WERI-Rb-1 (cell line): ENCODE data around the gene TUBGCP3.

Source experiments
- DNase-seq: peaks from one replicate; pipeline ENCODE4 v3.0.0-alpha.2; 2020
- H3K27ac ChIP-seq: fragments of 250-450 bp; sonication (Bioruptor Pico); 2 replicates; pipeline ENCODE4 v1.5.1; 2020; ENCODE audit warnings: mild to moderate bottlenecking, moderate library complexity
- H3K27me3 ChIP-seq: fragments of 250-450 bp; sonication (Bioruptor Pico); 2 replicates; pipeline ENCODE4 v1.5.1; 2021; ENCODE audit warnings: mild to moderate bottlenecking, low read depth, moderate library complexity; ENCODE audit not compliant: insufficient read depth, severe bottlenecking
- H3K36me3 ChIP-seq: fragments of 250-450 bp; sonication (Bioruptor Pico); 2 replicates; pipeline ENCODE4 v1.5.1; 2020; ENCODE audit warnings: mild to moderate bottlenecking, moderate library complexity
- H3K4me3 ChIP-seq: 2 replicates; pipeline ENCODE4 v1.5.1; 2011; ENCODE audit warnings: low read depth, mild to moderate bottlenecking, control low read depth, low read length
- H3K9me3 ChIP-seq: fragments of 250-450 bp; sonication (Bioruptor Pico); 2 replicates; pipeline ENCODE4 v1.5.1; 2021; ENCODE audit warnings: mild to moderate bottlenecking, moderate library complexity; ENCODE audit not compliant: severe bottlenecking
- TF ChIP-seq, protein P1 (sequence below): IDR thresholded peaks from 2 replicates; pipeline ENCODE4 v1.5.1; 2011; ENCODE audit warnings: low read depth, mild to moderate bottlenecking, control low read depth, inconsistent platforms, low read length

TUBGCP3 gene

DNA sequence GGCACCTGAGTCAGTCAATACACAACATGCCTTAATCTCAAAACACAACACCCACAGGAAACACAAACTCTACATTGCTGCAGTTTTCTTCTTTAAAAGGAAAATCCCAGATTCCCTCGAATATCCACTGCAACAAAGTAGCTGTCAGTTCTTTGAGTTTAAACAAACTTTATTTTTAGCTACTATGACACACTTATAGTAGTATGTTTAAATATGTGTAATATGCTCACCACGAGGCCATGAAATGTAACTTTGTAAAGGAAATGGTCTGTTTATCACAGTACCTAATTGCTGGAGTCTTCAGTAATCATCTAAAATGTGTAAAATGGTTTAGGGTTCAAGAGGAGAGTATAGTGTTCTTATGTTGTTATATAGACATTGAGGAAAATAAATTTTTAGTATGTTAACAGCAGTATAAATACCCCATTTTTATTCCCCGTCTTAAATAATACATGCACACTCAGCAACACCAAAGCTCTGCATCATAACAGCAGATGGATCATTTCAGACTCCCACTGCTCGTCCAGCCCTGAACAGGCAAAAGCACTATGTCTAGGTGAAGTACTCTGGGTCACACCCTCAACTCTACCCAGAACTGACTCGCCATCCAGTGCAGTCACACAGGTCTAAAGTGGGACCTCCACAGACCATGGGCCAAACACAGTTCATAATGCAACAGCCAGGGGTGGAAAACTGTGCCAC, 20.6 kb downstream of the TUBGCP3 start:
- Histone ChIP-seq H3K27me3 (no peaks in the 10 kb centered on the region), H3K36me3 (peaks cover 69% of the 10 kb centered on the region), H3K27ac (no peak overlapping the region), H3K9me3 (no peaks in the 10 kb centered on the region), H3K4me3 (no peak overlapping the region)
- TF ChIP-seq, protein P1, sequence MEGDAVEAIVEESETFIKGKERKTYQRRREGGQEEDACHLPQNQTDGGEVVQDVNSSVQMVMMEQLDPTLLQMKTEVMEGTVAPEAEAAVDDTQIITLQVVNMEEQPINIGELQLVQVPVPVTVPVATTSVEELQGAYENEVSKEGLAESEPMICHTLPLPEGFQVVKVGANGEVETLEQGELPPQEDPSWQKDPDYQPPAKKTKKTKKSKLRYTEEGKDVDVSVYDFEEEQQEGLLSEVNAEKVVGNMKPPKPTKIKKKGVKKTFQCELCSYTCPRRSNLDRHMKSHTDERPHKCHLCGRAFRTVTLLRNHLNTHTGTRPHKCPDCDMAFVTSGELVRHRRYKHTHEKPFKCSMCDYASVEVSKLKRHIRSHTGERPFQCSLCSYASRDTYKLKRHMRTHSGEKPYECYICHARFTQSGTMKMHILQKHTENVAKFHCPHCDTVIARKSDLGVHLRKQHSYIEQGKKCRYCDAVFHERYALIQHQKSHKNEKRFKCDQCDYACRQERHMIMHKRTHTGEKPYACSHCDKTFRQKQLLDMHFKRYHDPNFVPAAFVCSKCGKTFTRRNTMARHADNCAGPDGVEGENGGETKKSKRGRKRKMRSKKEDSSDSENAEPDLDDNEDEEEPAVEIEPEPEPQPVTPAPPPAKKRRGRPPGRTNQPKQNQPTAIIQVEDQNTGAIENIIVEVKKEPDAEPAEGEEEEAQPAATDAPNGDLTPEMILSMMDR: no peak
- DNase-seq: no peak

DNA sequence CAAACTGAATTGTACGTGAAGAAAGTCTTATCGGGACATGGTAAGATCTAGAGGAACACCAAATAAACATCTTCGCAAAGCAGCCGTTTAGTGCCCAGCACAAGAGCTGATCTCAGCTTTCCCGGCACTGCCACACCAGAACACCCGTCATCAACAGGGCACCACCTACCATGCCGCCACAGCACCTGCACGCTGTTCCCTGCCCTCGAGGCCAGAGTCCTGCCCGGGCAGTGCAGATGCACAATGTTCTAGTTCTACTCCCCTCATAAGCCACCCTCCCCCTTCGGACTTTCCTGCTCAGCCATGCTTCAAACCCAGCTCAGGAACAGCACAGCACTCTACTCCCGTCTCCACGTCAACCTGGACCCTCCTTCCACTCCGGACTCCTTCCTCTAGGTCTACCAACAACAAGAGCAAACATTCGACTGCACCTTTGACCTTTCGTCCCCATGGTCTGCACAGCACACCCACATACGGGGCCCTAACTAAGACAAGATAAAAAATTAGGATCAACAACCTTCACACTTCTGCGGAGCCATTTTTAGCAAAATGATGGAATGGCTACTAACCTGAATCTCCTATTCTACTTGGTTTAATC, 25.1 kb downstream of the TUBGCP3 start:
- H3K27ac ChIP-seq: no peak overlapping the region
- DNase-seq: no peak
- no peak overlapping the region for H3K4me3 ChIP-seq
- peaks cover 81% of the 10 kb centered on the region for H3K36me3 ChIP-seq
- no peaks in the 10 kb centered on the region for H3K27me3 ChIP-seq
- TF ChIP-seq, protein P1: no peak
- H3K9me3 ChIP-seq: no peaks in the 10 kb centered on the region

DNA sequence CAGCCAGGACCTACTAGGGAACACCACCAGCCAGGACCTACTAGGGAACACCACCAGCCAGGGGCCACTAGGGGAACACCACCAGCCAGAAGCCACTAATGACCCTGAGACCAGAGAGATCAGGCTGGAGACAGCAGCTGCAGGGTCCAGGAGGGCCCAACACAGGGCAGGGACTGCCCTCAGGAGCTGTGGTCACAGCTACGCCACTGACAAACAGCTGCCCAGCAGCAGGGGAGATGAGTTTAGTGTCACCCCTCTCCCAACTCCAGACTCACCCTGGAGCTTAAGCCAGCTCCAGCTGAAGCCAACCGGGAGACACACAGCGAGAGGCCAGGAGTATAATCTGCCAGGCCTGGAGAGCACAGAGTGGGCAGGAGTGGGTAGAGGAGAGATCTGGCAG, 25.7 kb downstream of the TUBGCP3 start:
- no peak overlapping the region for H3K27ac ChIP-seq
- H3K27me3 ChIP-seq: no peaks in the 10 kb centered on the region
- no peak overlapping the region for H3K4me3 ChIP-seq
- peaks cover 83% of the 10 kb centered on the region for H3K36me3 ChIP-seq
- no peak for DNase-seq
- H3K9me3 ChIP-seq: no peaks in the 10 kb centered on the region
- TF ChIP-seq, protein P1: no peak

DNA sequence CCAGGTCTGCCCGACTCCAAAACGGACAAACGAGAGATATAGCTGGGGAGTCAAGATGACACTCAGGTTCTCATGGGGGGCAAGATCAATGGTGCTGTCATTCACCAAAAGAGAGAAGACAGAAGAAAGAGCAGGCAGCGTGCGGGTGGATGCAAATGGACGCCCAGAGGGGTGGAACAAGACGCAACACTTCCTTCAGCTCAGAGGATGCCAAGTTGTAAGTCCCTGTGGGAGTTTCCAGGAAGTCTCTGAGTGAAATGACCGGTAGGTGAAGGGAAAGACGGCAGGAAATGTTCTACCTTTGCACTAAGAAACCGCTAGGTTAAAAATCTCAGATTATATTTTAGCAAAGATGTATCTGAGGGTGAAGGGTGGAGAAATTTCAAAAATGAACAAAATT, 26.5 kb downstream of the TUBGCP3 start:
- Histone ChIP-seq H3K4me3 (no peak overlapping the region), H3K9me3 (no peaks in the 10 kb centered on the region), H3K27me3 (no peaks in the 10 kb centered on the region), H3K27ac (no peak overlapping the region), H3K36me3 (peaks cover 83% of the 10 kb centered on the region)
- TF ChIP-seq, protein P1: no peak
- DNase-seq: no peak

DNA sequence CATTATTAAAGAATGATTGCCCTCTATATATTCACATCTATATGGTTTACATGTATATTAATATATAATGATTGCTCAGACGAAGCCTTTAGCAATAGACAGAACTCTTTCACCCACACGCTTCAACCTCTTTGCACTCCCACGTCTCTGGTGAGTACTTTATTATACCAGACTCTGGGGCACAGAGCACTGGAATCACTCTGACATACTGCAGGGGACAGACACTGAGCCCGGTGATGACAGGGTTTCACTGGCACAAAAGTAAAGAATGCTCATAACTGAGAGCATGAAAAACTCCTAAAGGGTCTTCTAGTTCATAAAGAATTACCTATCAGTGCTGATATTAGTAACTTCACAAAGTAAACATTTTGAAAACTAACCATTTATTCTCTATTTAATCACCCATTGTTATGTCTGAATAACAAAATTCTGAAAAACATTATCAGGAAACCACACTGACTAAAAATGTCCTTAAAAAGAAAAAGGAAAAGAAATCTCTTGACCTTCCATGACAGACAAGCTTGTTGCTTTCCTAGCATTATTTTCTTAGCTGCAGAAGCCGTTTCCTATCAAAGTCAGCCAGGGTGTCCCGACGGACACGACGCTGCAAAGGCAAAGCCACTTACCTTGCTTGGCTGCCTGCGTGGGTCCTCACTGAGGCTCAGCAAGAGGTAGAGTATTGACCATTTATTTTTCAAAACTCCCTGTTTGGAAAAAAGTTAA, 29.1 kb downstream of the TUBGCP3 start:
- no peak overlapping the region for H3K27ac ChIP-seq
- H3K27me3 ChIP-seq: no peaks in the 10 kb centered on the region
- H3K9me3 ChIP-seq: no peaks in the 10 kb centered on the region
- no peak overlapping the region for H3K4me3 ChIP-seq
- DNase-seq: no peak
- TF ChIP-seq, protein P1: no peak
- peaks cover 83% of the 10 kb centered on the region for H3K36me3 ChIP-seq
